Measurements from ENCODE around the gene PAGE5.

Gene PAGE5, protein sequence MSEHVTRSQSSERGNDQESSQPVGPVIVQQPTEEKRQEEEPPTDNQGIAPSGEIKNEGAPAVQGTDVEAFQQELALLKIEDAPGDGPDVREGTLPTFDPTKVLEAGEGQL

DNA sequence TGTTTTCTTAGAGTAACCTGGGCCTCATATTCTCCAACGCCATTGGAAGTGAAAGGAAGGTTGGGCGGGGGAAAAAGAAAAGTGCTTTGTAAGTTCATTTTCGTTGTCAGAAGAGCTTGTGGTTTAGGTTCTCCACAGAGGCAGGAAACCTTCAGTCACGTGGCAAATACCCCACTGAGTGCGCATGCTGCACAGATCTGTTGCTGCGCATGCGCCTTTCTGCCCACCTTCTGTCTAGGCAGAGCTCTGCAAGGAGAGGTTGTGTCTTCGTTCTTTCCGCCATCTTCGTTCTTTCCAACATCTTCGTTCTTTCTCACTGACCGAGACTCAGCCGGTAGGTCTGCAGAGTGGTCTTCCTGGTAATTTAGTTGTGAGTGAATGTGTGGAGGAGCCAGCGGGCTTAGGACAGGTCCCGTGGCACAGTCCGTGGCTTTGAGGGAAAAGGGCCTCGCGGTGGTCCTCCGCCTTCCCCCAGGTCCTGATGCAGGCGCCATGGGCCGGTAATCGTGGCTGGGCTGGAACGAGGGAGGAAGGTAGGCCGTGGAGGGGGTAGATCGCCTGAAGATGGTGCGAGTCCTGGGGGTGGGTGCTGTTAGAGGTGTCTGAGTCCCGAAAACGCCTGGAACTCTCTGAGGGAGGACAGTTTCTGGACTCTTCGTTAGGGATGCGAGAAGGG lies at the start of gene PAGE5:
TSS of gene PAGE5 (plus strand) at position 228 of the 676 bp plus-strand sequence. CDS start 1,037 bp downstream, outside the sequence.
- DNase-seq, result no peak

DNA sequence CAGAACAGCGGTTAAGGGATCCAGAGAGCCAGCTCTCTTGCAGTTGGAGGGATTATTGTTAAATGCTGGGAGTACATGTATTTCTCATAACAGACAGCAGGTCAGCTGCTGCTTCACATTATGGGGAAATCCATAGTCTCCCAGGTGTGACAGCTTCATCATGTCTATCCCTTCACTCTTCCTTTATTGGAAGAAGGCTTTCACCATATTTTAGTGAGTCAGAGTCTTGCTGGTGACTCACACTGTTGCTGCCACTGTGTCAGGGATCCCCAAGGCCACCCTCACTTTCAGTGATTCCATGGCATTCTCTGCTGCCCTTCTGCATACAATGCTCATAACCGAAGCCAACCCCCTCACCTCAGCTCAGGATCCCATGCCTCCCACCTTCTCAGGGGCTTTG lies 32.9 kb upstream of the PAGE5 start:
- no peak for DNase-seq

DNA sequence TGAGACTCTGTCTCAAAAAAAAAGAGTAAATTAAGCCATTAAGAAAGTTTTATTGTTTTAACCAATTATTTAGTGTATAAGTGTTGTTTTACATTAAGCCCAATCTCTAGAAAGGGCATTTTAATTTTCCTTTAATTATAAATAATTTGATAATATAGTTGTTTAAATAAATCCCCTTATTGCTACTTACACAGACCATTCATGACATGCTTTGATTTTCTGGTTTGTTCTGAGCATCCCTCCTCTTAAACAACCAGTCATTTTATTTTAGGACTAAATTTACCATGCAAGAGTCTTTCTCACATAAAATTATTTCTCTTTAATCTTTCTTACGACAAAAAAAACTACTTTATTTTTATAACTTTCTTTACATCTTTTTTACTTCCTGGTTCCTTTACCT lies 23.5 kb upstream of the PAGE5 start:
- DNase-seq, result no peak

DNA sequence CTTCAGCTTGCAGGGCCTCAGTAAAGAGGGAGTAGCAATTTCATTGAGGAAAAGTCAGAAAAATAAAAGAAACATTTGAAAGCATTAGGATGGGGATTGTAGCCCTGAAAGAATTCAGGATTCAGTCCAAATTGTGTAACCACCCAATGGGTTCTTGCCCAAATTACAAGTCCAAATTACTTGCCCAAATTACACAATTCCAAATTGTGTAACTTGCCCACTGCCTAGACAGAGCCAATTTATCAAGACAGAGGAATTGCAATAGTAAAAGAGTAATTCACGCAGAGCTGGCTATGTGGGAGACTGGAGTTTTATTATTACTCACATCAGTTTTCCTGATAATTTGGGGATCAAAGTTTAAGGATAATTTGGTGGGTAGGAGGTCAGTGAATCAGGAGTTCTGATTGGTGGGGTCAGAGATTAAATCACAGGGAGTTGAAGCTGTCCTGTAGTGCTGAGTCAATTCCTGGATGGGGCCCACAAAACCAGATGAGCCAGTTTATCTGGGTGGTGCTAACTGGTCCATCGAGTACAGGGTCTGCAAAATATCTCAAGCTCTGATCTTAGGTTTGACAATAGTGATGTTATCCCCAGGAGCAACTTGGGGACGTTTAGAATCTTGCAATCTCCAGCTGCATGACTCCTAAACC lies 18.1 kb upstream of the PAGE5 start:
- no peak for DNase-seq

DNA sequence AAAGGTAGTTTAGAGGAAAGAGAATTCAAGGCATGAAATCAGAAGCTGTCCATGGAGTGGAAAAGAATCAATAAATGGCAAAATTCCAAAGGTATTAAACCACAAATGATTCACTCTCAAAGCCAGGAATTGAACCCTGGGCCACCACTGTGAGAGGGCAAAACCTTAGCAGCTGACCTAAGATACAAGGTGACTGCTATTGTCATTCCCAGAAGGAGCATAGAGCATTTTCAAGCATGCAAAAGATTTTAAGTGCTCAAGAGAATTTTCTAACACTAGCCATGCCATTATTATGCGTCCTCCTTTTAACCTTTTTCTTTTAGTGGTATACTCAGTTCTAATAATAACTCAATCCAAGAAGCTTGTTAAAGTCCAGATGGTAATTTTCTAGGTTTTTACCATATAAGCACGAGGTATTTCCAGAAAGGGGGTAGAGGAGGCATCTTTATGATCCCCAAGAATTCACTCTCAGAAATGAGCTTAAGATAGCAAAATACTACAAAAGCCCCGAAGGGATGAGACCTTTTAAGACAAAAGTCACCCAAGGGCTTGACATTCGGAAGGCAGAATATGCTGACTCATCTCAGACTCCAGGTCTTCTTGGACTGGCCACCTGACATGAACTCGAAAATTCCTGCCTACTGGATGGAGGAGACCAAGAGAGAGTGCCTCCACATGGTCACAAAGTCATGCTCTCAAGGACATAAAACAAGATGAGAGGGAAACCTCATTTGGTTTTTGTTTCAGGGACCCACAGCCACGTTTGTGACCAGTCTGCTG lies 13.8 kb upstream of the PAGE5 start:
- no peak for DNase-seq

DNA sequence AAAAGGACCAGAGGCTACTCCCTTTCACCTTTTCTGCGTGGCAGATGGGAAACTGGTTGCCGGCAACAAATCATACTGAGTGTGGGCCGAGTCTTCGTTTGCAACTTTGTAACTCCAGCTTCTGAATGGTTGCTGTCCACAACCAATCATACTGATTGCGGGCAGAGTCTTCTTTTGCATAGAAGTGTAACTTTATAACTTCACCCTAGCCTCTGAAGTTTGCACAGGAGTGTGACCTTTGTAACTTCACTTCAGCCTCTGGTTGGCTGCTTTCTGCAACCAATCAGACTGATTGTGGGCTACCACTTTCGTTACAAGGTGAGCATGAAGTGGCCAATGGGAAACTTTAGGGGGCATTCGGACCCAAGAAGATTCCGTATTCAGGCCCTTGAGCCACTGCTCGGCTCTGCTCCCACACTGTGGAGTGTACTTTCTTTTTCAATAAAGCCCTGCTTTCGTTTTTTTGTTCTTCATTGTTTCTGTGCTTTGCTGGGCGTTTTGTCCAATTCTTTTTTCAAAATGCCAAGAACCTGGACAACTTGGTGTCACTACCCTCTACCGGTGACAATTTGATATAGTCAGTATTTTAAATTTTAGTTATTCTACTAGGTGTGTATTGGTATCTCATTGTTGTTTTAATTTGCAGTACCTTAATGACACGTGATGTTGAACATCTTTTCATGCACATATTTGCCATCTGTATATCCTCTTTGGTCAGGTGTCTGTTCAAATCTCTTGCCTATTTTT lies 9.0 kb upstream of the PAGE5 start:
- DNase-seq, result no peak

DNA sequence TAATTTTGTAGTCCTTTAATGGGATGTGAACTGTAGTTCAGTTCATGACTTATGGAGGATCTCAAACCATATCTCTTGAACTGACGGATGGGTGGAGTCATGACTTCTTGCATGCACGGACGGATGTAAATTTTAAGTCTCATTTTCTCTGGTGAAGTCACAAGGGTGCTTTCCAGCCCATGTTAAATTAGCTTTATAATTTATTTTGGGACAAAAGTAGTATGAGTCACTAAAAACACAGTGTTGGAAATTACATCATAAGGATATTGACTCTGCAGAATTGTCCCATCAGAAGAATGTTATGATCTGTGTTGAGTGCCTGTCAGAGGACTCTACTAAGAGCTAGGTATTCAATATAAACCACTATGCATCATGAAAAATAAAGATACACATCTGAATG lies 6.8 kb upstream of the PAGE5 start:
- DNase-seq, result no peak

DNA sequence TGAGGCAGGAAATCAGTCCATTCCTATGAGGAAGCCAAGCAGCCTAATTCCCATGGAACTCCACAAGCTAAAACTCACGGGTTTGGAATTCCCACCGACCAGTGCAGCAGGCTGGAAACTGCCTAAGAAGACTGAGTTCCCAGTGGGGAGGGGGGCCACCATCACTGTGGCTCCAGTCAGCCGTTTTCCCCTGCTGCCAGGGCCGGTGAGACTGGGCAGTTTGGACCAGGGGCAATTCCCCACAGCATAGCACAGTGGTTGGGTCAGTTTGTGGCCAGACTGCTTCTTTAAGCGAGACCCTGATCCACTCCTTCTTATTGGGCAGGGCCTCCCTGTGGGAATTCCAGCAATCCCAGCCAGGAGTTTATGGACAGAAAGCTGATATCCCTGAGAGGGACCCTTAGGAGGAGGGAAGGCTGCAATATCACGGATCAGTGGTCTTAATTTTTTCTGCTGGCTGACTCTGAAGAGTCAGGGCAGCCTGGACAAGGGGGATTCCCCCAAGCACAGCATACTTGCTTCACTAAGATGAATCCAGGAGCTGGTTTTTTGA lies 20.7 kb downstream of the PAGE5 start:
- no peak for DNase-seq

DNA sequence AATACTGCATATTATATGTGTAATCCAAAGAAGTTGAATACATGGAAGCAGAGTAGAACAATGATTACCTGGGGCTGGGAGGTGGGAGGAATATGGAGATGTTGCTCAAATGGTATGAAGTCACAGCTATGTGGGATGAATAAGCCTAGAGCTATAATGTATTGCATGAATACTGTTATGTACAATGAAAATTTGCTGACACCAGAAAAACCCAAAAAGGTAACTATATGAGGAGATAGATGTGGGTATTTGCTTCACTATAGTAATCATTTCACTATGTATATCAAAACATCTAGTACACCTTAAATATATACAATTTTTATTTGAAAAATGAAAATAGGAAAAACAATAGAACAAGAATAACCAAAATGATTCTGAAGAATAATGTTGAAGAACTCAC lies 33.4 kb downstream of the PAGE5 start:
- no peak for DNase-seq

DNA sequence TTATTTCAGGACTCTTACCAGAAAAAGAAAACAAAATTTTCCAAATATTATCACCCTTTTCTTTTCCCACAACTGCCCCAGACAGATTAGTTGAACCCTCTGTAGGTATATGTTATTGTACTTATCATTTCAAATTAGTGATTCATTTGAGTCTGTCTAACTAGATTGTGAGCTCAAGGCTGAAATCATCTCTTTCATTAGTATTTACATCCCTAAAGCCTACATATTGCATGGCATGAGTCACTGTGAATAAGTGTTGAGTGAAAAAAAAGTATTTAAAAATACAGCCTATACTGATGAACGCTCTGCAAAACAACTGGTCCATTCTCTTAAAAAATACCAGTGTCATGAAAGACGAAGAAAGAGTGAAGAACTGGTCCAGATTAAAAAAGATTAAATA lies 40.7 kb downstream of the PAGE5 start:
- no peak for DNase-seq

DNA sequence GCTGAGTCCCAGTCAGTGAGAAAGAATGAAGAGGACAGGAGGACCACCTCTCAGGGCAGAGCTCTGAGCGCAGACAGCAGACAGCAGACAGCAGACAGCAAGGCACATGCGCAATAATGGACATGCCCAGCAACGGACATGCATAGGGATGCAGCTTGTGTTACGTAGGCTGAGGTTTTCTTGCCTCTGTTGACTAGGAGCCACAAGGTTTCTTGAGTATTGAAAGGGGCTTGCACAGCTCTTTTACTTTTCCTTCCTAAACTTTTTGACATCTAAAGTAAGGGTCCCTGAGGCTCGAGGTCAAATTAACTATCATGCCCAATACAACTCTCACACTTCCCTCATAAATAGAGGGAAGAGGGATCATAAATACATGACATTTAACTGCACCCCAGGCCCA lies 44.7 kb downstream of the PAGE5 start, which contains the start of gene PAGE3:
TSS of gene PAGE3 (minus strand) at position 101 of the 400 bp plus-strand sequence. CDS start 1,013 bp downstream, outside the sequence.
- DNase-seq, result no peak

All from NCI-H2107 (cell line).